KMS-11 (cell line): ENCODE measurements around the gene C16orf89.
"Not testable (repeated sequence)": the region's sequence is repeated elsewhere in the genome, so short reads cannot be mapped to it uniquely, and the experiment has no call there.

ENCODE experiments used
- H2AFZ ChIP-seq: fragments of 200-600 bp; sonication (generic); 2 replicates; pipeline ENCODE4 v1.6.1; 2016; ENCODE audit warnings: antibody characterized with exemption, mixed run types, low read depth
- H3K27ac ChIP-seq: fragments of 200-600 bp; sonication (generic); 2 replicates; pipeline ENCODE4 v1.6.1; 2016; ENCODE audit warnings: mild to moderate bottlenecking, mixed run types
- H3K27me3 ChIP-seq: fragments of 200-600 bp; sonication (generic); 2 replicates; pipeline ENCODE4 v1.6.1; 2017; ENCODE audit warnings: mild to moderate bottlenecking, low read depth, mixed run types, moderate library complexity; ENCODE audit not compliant: insufficient read depth
- H3K36me3 ChIP-seq: fragments of 200-600 bp; sonication (generic); 2 replicates; pipeline ENCODE4 v1.6.1; 2017; ENCODE audit warnings: mild to moderate bottlenecking, mixed run types; ENCODE audit not compliant: insufficient read depth
- H3K4me1 ChIP-seq: fragments of 200-600 bp; sonication (generic); 2 replicates; pipeline ENCODE4 v1.6.1; 2016; ENCODE audit warnings: mild to moderate bottlenecking, low read depth, mixed run types; ENCODE audit not compliant: poor library complexity, severe bottlenecking
- H3K4me2 ChIP-seq: fragments of 200-600 bp; sonication (generic); 2 replicates; pipeline ENCODE4 v1.7.0; 2016; ENCODE audit warnings: mild to moderate bottlenecking, mixed run types
- H3K4me3 ChIP-seq: fragments of 200-600 bp; sonication (generic); IDR thresholded peaks from 2 replicates; pipeline ENCODE4 v1.6.1; 2017; ENCODE audit warnings: low read depth, low read length, mixed read lengths; ENCODE audit not compliant: insufficient read depth
- H3K79me2 ChIP-seq: fragments of 200-600 bp; sonication (generic); 2 replicates; pipeline ENCODE4 v1.6.1; 2016; ENCODE audit warnings: low read depth, mixed run types; ENCODE audit not compliant: insufficient read depth
- H3K9ac ChIP-seq: fragments of 200-600 bp; sonication (generic); 2 replicates; pipeline ENCODE4 v1.6.1; 2016; ENCODE audit warnings: mild to moderate bottlenecking, mixed run types
- H4K20me1 ChIP-seq: fragments of 200-600 bp; sonication (generic); 2 replicates; pipeline ENCODE4 v1.6.1; 2016; ENCODE audit warnings: mild to moderate bottlenecking, mixed run types; ENCODE audit not compliant: insufficient read depth
- TF ChIP-seq, protein P1 (sequence below): fragments of 200-600 bp; sonication (generic); conservative IDR thresholded peaks from 2 replicates; pipeline ENCODE4 v1.6.1; 2017; ENCODE audit warnings: low read depth, mild to moderate bottlenecking, antibody characterized with exemption, low read length, moderate library complexity, mixed read lengths

C16orf89 gene

DNA sequence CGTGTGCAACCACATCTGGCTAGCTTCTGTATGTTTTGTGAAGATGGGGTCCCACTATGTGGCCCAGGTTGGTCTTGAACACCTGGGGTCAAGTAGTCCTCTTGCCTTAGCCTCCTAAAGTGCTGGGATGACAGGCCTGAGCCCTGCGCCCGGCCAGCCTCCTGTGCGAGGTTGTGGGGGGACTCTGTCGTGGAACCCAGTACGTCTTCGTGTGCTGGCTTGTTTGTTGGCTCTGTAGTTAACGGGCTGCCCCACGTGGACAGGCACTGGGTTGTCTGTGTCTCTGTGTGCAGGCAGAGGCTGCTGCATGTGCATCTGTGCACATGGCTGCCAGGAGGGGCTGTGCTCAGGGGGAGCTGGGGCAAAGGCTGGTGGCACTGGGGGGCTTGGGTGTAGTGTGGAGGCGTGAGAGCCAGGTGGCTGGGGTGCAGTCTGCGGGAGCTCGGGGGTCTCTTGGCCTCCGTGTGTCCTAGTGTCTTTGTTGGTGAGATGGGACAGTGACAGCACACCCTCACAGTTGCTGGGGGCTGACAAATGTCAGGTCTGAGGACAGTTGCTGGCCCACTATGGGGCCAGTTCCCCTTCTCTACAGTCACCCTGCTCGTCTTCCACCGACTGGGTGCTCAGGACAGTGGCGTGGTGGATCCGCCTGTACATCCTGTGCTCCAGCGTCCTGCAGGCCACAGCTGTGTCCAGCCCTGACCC lies 22.5 kb upstream of the C16orf89 start:
- H4K20me1 ChIP-seq, H3K9ac ChIP-seq, H3K27me3 ChIP-seq, H3K79me2 ChIP-seq, H3K36me3 ChIP-seq, H3K4me3 ChIP-seq, H3K27ac ChIP-seq, H3K4me2 ChIP-seq, H2AFZ ChIP-seq: not testable (repeated sequence)
- peaks cover 15% of the 10 kb centered on the region for H3K4me1 ChIP-seq

DNA sequence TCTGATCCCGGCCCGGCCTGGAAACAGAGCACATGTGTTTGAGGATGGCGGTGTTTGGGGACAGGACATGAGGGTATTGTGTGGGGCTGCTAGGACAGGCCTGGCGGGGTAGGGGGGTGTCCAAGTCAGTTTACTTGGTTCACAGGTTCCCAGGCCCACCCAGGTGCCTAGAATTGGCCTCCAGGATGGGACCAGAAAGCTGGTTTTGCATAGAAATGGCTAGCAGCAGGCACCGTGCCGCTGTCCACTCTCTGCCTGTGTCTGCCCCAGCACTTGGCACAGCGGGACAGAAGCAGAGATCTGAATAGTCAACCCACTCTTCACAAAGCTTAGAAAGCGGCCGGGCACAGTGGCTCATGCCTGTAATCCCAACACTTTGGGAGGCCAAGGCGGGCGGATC lies 20.0 kb upstream of the C16orf89 start:
- not testable (repeated sequence) for H3K79me2 ChIP-seq, H3K9ac ChIP-seq, H3K27ac ChIP-seq, H3K36me3 ChIP-seq, H2AFZ ChIP-seq, H4K20me1 ChIP-seq, H3K4me2 ChIP-seq, H3K27me3 ChIP-seq, H3K4me3 ChIP-seq
- peaks cover 13% of the 10 kb centered on the region for H3K4me1 ChIP-seq

DNA sequence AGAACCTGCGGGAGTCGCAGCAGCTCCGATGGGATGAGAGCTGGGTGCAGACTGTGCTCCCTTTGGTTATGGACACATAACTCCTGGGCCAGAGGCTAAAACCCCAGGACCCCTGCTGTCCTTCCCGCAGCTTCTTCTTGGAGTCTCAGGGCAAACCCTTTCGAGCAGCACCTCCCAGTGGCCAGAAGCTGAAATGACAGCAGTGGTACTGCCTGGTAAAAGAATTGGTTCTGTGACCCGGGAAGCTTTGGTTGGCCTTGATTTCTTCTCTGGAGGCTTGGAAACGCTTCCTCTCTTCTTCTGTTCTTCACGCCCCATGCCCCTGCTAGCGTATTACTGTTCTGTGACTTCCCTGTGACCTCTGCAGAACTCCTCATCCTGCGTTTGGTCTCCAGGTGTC lies 19.0 kb upstream of the C16orf89 start:
- H2AFZ ChIP-seq, H3K4me2 ChIP-seq, H3K27me3 ChIP-seq, H3K4me3 ChIP-seq, H3K36me3 ChIP-seq, H3K9ac ChIP-seq, H3K27ac ChIP-seq, H3K79me2 ChIP-seq, H4K20me1 ChIP-seq: not testable (repeated sequence)
- TF ChIP-seq, protein P1, sequence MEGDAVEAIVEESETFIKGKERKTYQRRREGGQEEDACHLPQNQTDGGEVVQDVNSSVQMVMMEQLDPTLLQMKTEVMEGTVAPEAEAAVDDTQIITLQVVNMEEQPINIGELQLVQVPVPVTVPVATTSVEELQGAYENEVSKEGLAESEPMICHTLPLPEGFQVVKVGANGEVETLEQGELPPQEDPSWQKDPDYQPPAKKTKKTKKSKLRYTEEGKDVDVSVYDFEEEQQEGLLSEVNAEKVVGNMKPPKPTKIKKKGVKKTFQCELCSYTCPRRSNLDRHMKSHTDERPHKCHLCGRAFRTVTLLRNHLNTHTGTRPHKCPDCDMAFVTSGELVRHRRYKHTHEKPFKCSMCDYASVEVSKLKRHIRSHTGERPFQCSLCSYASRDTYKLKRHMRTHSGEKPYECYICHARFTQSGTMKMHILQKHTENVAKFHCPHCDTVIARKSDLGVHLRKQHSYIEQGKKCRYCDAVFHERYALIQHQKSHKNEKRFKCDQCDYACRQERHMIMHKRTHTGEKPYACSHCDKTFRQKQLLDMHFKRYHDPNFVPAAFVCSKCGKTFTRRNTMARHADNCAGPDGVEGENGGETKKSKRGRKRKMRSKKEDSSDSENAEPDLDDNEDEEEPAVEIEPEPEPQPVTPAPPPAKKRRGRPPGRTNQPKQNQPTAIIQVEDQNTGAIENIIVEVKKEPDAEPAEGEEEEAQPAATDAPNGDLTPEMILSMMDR = peak; percentile 61
- peaks cover 13% of the 10 kb centered on the region for H3K4me1 ChIP-seq

DNA sequence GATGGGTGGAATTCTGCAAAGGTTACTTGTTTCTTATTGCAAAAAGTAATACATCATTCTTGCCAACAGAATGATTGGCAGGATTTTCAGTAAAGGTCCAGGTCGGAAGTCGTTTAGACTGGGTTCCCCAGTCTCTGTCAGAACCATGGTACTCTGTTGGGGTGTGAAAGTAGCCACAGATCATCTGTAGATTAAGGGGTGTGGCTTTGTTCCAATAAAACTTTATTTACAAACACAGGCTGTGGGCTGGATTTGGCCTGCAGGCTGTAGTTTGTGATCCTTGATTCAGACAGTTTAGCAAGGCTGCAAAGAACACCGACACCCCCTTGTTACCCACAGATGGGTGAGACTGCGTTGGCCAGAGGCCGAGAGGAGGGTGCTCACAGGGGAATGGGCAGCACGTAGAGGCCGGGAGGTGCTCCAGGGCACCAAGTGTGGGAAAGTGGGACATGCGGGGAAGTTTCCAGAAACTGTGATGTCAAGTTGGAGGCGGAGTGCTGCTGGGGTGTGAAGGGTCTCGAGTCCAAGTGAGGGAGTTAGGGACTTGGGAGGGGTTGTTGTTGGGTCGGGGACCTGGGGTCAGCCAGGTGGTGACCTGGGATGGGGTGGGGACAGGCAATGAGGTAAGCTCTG lies 18.5 kb upstream of the C16orf89 start:
- not testable (repeated sequence) for H3K4me3 ChIP-seq, H3K27me3 ChIP-seq, H3K79me2 ChIP-seq, H3K27ac ChIP-seq, H4K20me1 ChIP-seq, H3K36me3 ChIP-seq, H2AFZ ChIP-seq, H3K4me2 ChIP-seq, H3K9ac ChIP-seq
- TF ChIP-seq, protein P1 = 0 out of 2 replicates have a peak, but pooled peaks have one; percentile 23
- peaks cover 13% of the 10 kb centered on the region for H3K4me1 ChIP-seq

DNA sequence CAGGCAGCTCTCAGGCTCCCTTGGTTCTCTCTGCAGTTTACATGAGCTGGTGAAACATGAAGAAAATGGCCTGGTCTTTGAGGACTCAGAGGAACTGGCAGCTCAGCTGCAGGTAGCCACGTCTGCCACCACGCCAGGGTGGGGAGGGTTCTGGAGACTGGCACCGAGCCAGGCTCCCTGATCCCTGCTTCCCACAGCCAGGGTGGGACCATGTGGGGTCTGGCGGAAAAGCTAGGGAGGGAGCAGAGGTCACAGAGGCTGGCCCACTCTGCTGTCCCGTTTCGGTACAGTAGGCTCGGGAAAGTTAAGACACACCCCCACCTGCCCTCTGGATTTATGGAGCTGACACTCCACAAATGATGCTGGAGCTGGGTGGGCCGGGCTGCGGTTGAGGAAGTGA lies 17.9 kb upstream of the C16orf89 start:
- H3K4me2 ChIP-seq, H4K20me1 ChIP-seq, H2AFZ ChIP-seq, H3K9ac ChIP-seq, H3K36me3 ChIP-seq, H3K27ac ChIP-seq, H3K79me2 ChIP-seq, H3K27me3 ChIP-seq, H3K4me3 ChIP-seq: not testable (repeated sequence)
- H3K4me1 ChIP-seq = peaks cover 13% of the 10 kb centered on the region

DNA sequence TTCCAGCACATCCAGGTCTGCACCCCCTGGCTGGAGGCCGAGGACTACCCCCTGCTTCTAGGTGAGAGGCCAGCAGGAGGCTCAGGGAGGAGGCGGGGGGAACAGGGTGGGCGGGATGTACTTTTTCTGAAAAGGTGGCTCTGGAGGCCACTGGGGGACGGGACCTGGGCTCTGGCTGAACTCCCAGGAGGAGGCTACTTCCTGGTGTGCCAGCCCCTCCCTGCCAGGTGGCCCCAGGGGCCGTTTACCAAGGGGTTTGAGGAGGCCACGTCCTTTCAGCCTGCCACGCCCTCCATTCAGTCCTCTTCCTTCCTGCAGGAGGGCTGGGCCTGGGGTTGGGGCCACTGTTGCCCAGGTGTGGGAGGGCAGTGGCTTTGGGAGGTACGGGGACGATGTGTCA lies 15.2 kb upstream of the C16orf89 start:
- H3K4me3 ChIP-seq, H3K27me3 ChIP-seq, H3K27ac ChIP-seq, H3K36me3 ChIP-seq, H3K4me2 ChIP-seq, H4K20me1 ChIP-seq, H3K79me2 ChIP-seq, H3K9ac ChIP-seq, H2AFZ ChIP-seq: not testable (repeated sequence)
- peaks cover 13% of the 10 kb centered on the region for H3K4me1 ChIP-seq

- not testable (repeated sequence) for H3K27ac ChIP-seq, H4K20me1 ChIP-seq, H3K9ac ChIP-seq, H3K79me2 ChIP-seq, H2AFZ ChIP-seq, H3K4me2 ChIP-seq, H3K27me3 ChIP-seq, H3K4me3 ChIP-seq, H3K36me3 ChIP-seq
- H3K4me1 ChIP-seq = peaks cover 13% of the 10 kb centered on the region
These were observed 14.7 kb upstream of the C16orf89 start for GRCh38 chr16:5080461-5080860.
